ENCODE data around the gene OPCML. TPM values are rescaled to one million over a fixed set of nuclear protein-coding genes. Genes with fewer than 3 reads are reported as not detected.

OPCML gene
- total RNA-seq, 4 donors from 2014 or later: 0.15 TPM; not detected in 3

DNA sequence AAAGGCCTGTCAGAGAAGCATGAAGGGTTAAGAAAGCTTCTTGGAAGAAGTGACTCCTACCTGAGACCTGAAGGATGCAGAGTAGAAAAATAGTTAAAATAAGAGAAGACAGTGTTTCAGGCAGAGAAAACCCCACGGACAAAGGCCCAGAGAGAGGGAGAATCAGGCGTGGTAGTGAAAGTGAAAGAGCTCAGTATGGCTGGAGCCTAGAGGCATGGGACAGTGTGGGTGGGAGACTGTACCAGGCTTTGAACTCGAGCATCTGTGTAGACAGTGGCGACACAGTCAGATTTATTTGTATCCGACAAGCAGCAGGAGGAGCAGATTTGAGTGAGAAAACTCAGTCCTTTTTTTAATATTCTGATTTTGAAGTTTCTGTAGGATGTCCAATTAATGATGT lies 360.0 kb downstream of the OPCML start:
- Histone ChIP-seq H3K27ac (no peak overlapping the region), H3K9me3 (no peaks in the 10 kb centered on the region), H3K36me3 (no peaks in the 10 kb centered on the region), H3K27me3 (no peaks in the 10 kb centered on the region), H3K4me1 (no peaks in the 10 kb centered on the region), H3K4me3 (no peak overlapping the region)
- no peak for DNase-seq (ENCODE audit: low spot score in 2 of 2)
- 56% methylated on average over 5 of the region's 5 CpGs for WGBS
- TF ChIP-seq POLR2AphosphoS5 (IDR thresholded peaks at IDR 0.05): no peak
- no peak for TF ChIP-seq POLR2A (IDR thresholded peaks at IDR 0.05)
- TF ChIP-seq EP300 (IDR thresholded peaks at IDR 0.05): no peak

DNA sequence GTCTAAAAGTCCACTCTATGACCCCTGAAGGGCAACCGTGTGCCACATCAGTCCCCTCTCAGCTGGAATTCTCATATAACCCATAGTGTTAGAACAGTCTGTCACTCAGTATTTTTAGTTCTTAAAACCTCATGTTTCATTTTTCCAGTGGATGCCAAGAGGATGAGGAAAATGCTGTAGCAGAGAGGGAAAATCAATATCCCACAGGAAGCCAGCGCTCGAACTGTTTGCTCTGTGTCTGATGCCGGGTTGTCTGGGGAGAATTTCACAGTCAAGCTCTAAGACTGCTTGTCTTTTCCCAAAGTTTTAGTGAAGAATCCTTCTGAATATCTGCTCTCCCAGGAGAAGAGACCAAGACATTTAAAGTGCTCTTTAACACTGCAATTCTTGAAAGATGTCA lies 360.9 kb downstream of the OPCML start:
- no peaks in the 10 kb centered on the region for H3K4me1 ChIP-seq
- no peak for TF ChIP-seq POLR2A (IDR thresholded peaks at IDR 0.05)
- TF ChIP-seq POLR2AphosphoS5 (IDR thresholded peaks at IDR 0.05): no peak
- TF ChIP-seq, protein P1, sequence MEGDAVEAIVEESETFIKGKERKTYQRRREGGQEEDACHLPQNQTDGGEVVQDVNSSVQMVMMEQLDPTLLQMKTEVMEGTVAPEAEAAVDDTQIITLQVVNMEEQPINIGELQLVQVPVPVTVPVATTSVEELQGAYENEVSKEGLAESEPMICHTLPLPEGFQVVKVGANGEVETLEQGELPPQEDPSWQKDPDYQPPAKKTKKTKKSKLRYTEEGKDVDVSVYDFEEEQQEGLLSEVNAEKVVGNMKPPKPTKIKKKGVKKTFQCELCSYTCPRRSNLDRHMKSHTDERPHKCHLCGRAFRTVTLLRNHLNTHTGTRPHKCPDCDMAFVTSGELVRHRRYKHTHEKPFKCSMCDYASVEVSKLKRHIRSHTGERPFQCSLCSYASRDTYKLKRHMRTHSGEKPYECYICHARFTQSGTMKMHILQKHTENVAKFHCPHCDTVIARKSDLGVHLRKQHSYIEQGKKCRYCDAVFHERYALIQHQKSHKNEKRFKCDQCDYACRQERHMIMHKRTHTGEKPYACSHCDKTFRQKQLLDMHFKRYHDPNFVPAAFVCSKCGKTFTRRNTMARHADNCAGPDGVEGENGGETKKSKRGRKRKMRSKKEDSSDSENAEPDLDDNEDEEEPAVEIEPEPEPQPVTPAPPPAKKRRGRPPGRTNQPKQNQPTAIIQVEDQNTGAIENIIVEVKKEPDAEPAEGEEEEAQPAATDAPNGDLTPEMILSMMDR (IDR thresholded peaks at IDR 0.05): no peak
- TF ChIP-seq EP300 (IDR thresholded peaks at IDR 0.05): no peak
- DNase-seq (ENCODE audit: low spot score in 2 of 2): no peak
- WGBS: 79% methylated on average over 4 of the region's 4 CpGs
- no peaks in the 10 kb centered on the region for H3K27me3 ChIP-seq
- H3K36me3 ChIP-seq: no peaks in the 10 kb centered on the region
- H3K4me3 ChIP-seq: no peak overlapping the region
- no peaks in the 10 kb centered on the region for H3K9me3 ChIP-seq
- H3K27ac ChIP-seq: no peak overlapping the region

DNA sequence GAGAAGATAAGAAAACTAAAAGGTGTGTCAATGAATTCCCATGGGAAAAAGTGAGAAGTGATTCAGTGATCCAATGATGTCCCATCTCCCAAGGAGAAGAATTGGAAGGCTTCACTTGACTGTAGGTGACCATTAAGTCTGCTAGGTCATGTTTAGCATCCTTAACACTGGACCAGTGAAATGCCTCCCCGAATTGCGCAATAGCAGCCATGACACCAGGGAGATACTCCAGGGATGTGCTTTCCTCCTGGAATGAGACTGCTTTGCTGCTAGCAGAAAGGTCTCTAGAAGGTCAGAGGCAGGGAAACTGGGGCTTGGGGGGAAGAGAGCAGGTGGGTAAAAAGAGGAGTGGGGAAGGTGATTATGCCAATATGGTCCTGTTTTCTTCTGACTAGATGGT lies 364.3 kb downstream of the OPCML start:
- Histone ChIP-seq H3K4me1 (peaks cover 5% of the 10 kb centered on the region), H3K36me3 (no peaks in the 10 kb centered on the region), H3K27ac (no peak overlapping the region), H3K27me3 (no peaks in the 10 kb centered on the region), H3K4me3 (no peak overlapping the region), H3K9me3 (no peaks in the 10 kb centered on the region)
- TF ChIP-seq, protein P1 (IDR thresholded peaks at IDR 0.05): no peak
- TF ChIP-seq EP300 (IDR thresholded peaks at IDR 0.05) (no peak), POLR2AphosphoS5 (IDR thresholded peaks at IDR 0.05) (no peak), POLR2A (IDR thresholded peaks at IDR 0.05) (no peak)
- WGBS: 89% methylated on average over 2 of the region's 2 CpGs
- no peak for DNase-seq (ENCODE audit: low spot score in 2 of 2)

DNA sequence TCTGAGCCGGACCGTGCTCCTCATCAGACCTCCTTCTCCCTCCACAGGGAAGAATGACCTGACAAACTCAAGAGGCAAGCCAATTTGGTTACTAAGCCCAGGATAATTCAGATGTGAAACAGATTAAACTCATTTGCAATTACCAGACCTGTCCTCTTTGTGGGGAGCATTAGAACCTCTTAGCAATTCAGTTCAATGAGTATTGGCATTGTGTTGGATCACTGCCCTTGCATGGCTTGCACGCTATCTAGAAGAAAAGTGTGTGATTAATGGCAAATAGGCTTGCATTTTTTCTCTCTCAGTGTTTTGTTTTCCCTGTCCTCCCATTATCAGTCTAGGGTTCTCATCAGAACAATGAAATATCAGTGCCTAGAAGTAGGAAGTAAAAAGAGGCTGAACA lies 365.6 kb downstream of the OPCML start:
- WGBS: 82% methylated on average over 3 of the region's 3 CpGs
- no peak for TF ChIP-seq POLR2AphosphoS5 (IDR thresholded peaks at IDR 0.05)
- TF ChIP-seq EP300 (IDR thresholded peaks at IDR 0.05): no peak
- TF ChIP-seq, protein P1 (IDR thresholded peaks at IDR 0.05): no peak
- TF ChIP-seq POLR2A (IDR thresholded peaks at IDR 0.05): no peak
- Histone ChIP-seq H3K9me3 (no peaks in the 10 kb centered on the region), H3K27ac (no peak overlapping the region), H3K27me3 (peaks cover 4% of the 10 kb centered on the region), H3K4me3 (no peak overlapping the region), H3K36me3 (no peaks in the 10 kb centered on the region), H3K4me1 (peaks cover 5% of the 10 kb centered on the region)
- no peak for DNase-seq (ENCODE audit: low spot score in 2 of 2)

DNA sequence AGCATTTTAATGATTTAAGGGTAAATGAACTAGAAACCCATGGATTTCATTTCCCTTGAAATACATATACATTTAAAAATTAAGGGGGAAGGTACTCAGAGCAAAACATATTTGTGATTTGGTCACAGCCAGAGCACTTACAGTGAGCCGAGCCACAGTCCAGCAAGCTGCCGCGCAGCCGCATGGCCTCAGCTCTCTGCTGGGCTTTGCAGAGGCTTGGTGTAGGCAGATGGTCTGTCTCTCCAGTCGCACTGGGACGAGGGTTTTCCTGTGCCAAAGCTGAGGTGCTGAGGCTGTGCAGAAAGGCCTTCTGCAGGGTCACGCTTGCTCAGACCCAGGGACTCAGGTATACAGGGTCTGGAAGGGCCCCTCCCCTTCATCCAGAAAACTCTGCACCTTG lies 367.3 kb downstream of the OPCML start:
- no peak overlapping the region for H3K27ac ChIP-seq
- TF ChIP-seq EP300 (IDR thresholded peaks at IDR 0.05) (no peak), POLR2AphosphoS5 (IDR thresholded peaks at IDR 0.05) (no peak), POLR2A (IDR thresholded peaks at IDR 0.05) (no peak)
- TF ChIP-seq, protein P1 (IDR thresholded peaks at IDR 0.05): no peak
- peaks cover 5% of the 10 kb centered on the region for H3K4me1 ChIP-seq
- H3K4me3 ChIP-seq: no peak overlapping the region
- H3K9me3 ChIP-seq: no peaks in the 10 kb centered on the region
- peaks cover 4% of the 10 kb centered on the region for H3K27me3 ChIP-seq
- no peaks in the 10 kb centered on the region for H3K36me3 ChIP-seq
- DNase-seq (ENCODE audit: low spot score in 2 of 2): no peak
- 83% methylated on average over 7 of the region's 7 CpGs for WGBS

Measured in suprapubic skin (tissue), 4 donors.